ENCODE data around the gene NFE2L2. TPM values are rescaled to one million over a fixed set of nuclear protein-coding genes. Genes with fewer than 3 reads are reported as not detected.

Gene NFE2L2
- total RNA-seq, 2 donors from 2014 or later, result 45.1 to 55.4 TPM

DNA sequence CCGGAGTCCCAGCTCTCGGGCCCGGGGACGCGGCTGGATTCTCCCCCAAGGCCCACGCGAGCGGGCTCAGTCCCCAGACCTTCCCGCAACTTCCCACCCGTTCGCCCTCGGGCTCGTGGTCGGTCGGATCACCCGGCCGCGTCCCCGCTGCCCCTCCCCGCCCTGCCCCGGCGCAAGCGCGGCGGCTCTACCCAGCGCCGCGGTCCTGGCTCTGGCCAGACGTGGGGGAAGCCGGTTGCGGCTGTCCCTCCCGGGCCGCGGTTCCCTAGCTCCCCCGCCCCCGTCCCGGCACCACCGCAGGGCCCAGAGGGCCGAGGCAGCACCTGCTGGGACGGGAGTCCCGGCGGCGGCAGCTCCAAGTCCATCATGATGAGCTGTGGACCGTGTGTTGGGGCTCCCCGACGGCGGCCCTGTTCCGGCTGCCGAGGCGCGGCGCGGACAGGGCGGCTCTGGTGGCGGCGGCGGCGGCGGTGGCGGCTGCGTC lies 276 bp downstream of the NFE2L2 start:
- intact Hi-C loops (cut with DNase I), result no loop called here
- Histone ChIP-seq H3K4me3 (peak overlapping the region; percentile 92 to 93), H3K36me3 (replicated peaks in 1 of 2; ENCODE audit: insufficient read depth in 1 of 2, low read depth in 2 of 2) (no peaks in the 10 kb centered on the region), H3K4me1 (peaks cover 44% of the 10 kb centered on the region), H3K27ac (peak overlapping the region; percentile 99), H3K27me3 (no peaks in the 10 kb centered on the region), H3K9me3 (no peaks in the 10 kb centered on the region)
- WGBS, 2 donors, result 0% methylated on average over 5 to 55 of the region's 61 CpGs
- DNase-seq (peak; percentile 35 to 49 (median 44)), ATAC-seq (peak; percentile 28)
- TF ChIP-seq, protein P1, sequence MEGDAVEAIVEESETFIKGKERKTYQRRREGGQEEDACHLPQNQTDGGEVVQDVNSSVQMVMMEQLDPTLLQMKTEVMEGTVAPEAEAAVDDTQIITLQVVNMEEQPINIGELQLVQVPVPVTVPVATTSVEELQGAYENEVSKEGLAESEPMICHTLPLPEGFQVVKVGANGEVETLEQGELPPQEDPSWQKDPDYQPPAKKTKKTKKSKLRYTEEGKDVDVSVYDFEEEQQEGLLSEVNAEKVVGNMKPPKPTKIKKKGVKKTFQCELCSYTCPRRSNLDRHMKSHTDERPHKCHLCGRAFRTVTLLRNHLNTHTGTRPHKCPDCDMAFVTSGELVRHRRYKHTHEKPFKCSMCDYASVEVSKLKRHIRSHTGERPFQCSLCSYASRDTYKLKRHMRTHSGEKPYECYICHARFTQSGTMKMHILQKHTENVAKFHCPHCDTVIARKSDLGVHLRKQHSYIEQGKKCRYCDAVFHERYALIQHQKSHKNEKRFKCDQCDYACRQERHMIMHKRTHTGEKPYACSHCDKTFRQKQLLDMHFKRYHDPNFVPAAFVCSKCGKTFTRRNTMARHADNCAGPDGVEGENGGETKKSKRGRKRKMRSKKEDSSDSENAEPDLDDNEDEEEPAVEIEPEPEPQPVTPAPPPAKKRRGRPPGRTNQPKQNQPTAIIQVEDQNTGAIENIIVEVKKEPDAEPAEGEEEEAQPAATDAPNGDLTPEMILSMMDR (IDR thresholded peaks at IDR 0.05), result peak in 1 of 7 experiments; percentile 13
- TF ChIP-seq POLR2A (IDR thresholded peaks at IDR 0.05), result no peak

DNA sequence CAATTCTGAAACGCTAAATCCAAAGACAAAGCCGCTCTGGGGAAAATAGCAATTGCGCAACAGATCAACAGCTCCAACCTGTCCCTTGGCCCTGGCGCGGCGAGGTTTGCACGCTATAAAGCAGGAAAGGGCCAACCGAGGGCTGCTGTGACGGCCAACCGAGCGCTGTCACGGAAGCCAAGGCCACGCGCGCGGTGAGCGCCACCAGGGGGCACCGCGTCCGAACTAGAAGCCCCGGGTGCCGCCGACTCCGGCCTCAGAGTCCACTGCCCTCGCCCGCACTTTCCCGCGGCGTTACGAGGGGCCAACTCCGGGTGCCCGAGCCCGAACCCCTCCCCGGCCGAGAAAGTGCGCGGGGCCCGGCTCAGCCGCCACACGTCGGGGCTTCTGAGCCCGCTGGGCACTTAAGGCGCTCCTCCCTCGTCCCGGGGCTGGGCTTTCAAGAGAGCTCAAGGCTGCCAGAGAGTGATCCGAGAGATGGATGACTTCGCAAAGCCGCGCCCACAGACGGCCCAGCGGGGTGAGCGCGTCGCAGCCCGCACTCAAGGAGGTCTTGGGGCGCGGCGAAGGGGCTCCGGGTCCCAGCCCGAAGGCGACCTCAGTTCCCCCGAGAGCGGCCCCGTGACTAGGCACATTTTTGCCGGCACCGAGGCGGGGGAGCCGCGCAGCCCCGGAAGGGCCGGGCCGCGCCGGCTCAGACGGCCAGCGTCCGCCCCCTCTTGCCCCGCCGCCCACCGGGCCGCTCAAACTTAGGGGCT lies 897 bp downstream of the NFE2L2 start:
- peaks cover 50% of the 10 kb centered on the region for H3K4me1 ChIP-seq
- WGBS, 2 donors, result 0% methylated on average over 15 to 61 of the region's 81 CpGs
- peak; percentile 98 to 99 (median 98) for DNase-seq
- no peaks in the 10 kb centered on the region for H3K36me3 ChIP-seq (replicated peaks in 1 of 2; ENCODE audit: insufficient read depth in 1 of 2, low read depth in 2 of 2)
- H3K4me3 ChIP-seq, result peak overlapping the region; percentile 92 to 93
- intact Hi-C loops (cut with DNase I), result no loop called here
- H3K9me3 ChIP-seq, result no peaks in the 10 kb centered on the region
- ATAC-seq, result peak; percentile 80
- no peaks in the 10 kb centered on the region for H3K27me3 ChIP-seq
- peak overlapping the region; percentile 99 for H3K27ac ChIP-seq
- TF ChIP-seq POLR2A (IDR thresholded peaks at IDR 0.05), result peak; percentile 64 to 86 (median 84)
- TF ChIP-seq, protein P1 (IDR thresholded peaks at IDR 0.05), result peak; percentile 71 to 98 (median 96)

DNA sequence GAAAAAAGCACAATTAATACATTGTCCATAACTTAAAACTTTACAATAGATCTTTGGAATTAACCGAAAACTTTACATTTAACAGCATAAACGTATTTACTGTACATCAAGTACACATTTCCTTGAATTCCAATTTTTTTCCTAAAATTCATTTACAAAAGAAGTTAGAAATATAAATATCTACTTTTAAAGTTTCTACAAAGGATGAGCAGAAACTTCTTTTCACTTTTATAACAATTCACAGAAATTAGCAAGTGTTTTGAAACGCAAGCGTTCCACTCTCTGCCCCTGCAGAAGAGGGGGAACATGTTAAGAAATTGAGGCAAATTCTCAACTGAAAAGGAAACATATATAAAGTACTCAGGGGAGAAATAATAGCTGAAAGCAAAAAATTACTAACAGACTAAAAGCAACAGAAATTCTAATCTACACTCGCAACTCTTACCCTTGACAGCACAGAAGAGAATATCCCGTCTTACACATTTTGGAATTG lies 1.5 kb downstream of the NFE2L2 start:
- H3K27me3 ChIP-seq, result no peaks in the 10 kb centered on the region
- TF ChIP-seq, protein P1 (IDR thresholded peaks at IDR 0.05), result no peak
- TF ChIP-seq POLR2A (IDR thresholded peaks at IDR 0.05), result no peak
- H3K4me1 ChIP-seq, result peaks cover 51% of the 10 kb centered on the region
- intact Hi-C loops (cut with DNase I), result no loop called here
- peak overlapping the region; percentile 99 for H3K27ac ChIP-seq
- no peaks in the 10 kb centered on the region for H3K36me3 ChIP-seq (replicated peaks in 1 of 2; ENCODE audit: insufficient read depth in 1 of 2, low read depth in 2 of 2)
- 0 to 1% methylated on average over 6 of the region's 6 CpGs for WGBS, 2 donors
- peak overlapping the region in 1 of 2 donors; percentile 92 for H3K4me3 ChIP-seq
- no peaks in the 10 kb centered on the region for H3K9me3 ChIP-seq
- no peak for DNase-seq
- no peak for ATAC-seq

DNA sequence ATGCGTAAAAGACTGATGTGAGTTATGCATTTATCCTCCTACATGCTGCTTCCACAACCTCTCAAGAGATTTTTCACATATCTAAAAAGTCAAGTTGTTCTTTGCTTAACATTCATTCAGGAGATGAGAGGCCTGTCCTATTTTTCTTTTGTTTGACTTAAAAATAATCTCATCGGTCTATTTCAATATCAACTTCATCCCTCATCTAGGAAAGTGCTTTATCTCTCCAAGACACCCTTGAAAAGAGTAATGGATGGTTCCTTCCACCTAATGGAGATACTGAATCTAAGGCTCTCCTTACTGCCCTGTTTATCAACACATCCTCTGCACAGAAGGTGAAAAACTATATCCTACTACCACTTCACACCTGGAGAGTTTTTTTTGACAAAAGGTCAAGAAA lies 2.4 kb downstream of the NFE2L2 start:
- H3K4me3 ChIP-seq, result peak overlapping the region in 1 of 2 donors; percentile 92
- ATAC-seq (no peak), DNase-seq (no peak)
- H3K36me3 ChIP-seq (replicated peaks in 1 of 2; ENCODE audit: insufficient read depth in 1 of 2, low read depth in 2 of 2), result no peaks in the 10 kb centered on the region
- no peaks in the 10 kb centered on the region for H3K9me3 ChIP-seq
- no peaks in the 10 kb centered on the region for H3K27me3 ChIP-seq
- WGBS, 2 donors, result 8 to 14% methylated on average over 2 of the region's 2 CpGs
- no peak for TF ChIP-seq POLR2A (IDR thresholded peaks at IDR 0.05)
- TF ChIP-seq, protein P1 (IDR thresholded peaks at IDR 0.05), result no peak
- intact Hi-C loops (cut with DNase I), result no loop called here
- H3K4me1 ChIP-seq, result peaks cover 58% of the 10 kb centered on the region
- peak overlapping the region in 3 of 4 donors; percentile 99 for H3K27ac ChIP-seq
